Measurements from ENCODE around the gene SPINT1. TPM values are rescaled to one million over a fixed set of nuclear protein-coding genes. Genes with fewer than 3 reads are reported as not detected.

SPINT1 gene
- polyA plus RNA-seq, 1 experiment: 0.87 TPM

GRCh38 chr15:40906991-40907802, 63.3 kb downstream of the SPINT1 start:
- ChIA-PET POLR2A (no interaction called here), CTCF (interaction anchor here (1.0 to 8.0 kb wide), 12 partner anchors 8 to 278 kb away, joined by 3 to 202 read pairs (median 10); partner anchors contain the start of gene VPS18)
- Histone ChIP-seq H3K27me3 (ENCODE audit: control insufficient read depth, insufficient read depth, low read length) (no peaks in the 10 kb centered on the region), H3K4me3 (ENCODE audit: low read depth, low read length) (peak overlapping the region; percentile 48), H3K27ac (ENCODE audit: low read depth, low read length) (peak overlapping the region; percentile 94), H3K9me3 (ENCODE audit: control insufficient read depth, insufficient read depth, low read length) (no peaks in the 10 kb centered on the region; the same call in 1 of the 2 replicates)
- DNase-seq (ENCODE audit: low read depth, low spot score): no peak
- no peak for TF ChIP-seq CTCF (IDR thresholded peaks at IDR 0.05; ENCODE audit: low read depth, low read length)

Small RNA genes lying within 50 kb of the gene (small RNA-seq; reads per million reads assigned to genes)
- gene AC025166.1 (ENCODE audit: insufficient read length, low read depth): not detected

Other genes starting within 250 kb of the SPINT1 start
- gene KNL1, start 249.8 kb upstream of the SPINT1 start, polyA plus RNA-seq (2011; rRNA removed): 3.0 and 5.6 TPM in 2 replicates
- gene RAD51, start 148.9 kb upstream of the SPINT1 start, polyA plus RNA-seq (2011; rRNA removed): 5.1 and 6.0 TPM in 2 replicates
- 19.2 and 19.5 TPM in 2 replicates for gene RMDN3, start 88.8 kb upstream of the SPINT1 start, polyA plus RNA-seq (2011; rRNA removed)
- 4.2 and 4.7 TPM in 2 replicates for gene GCHFR, start 80.0 kb upstream of the SPINT1 start, polyA plus RNA-seq (2011; rRNA removed)
- gene C15orf62, start 74.1 kb upstream of the SPINT1 start, polyA plus RNA-seq (2011; rRNA removed): 0.05 TPM in 2 replicates
- gene ZFYVE19, start 37.0 kb upstream of the SPINT1 start, polyA plus RNA-seq (2011; rRNA removed): 15.6 and 20.3 TPM in 2 replicates
- 25.8 and 31.7 TPM in 2 replicates for gene DNAJC17, start 36.6 kb upstream of the SPINT1 start, polyA plus RNA-seq (2011; rRNA removed)
- gene PPP1R14D, start 15.3 kb upstream of the SPINT1 start, polyA plus RNA-seq (2011; rRNA removed): not detected in 2 replicates
- gene RHOV, start 30.2 kb downstream of the SPINT1 start, polyA plus RNA-seq (2011; rRNA removed): 0.04 and 0.10 TPM in 2 replicates
- 18.7 and 25.7 TPM in 2 replicates for gene VPS18, start 50.4 kb downstream of the SPINT1 start, polyA plus RNA-seq (2011; rRNA removed)
- gene DLL4, start 85.3 kb downstream of the SPINT1 start, polyA plus RNA-seq (2011; rRNA removed): 1.5 and 2.6 TPM in 2 replicates
- 106 and 154 TPM in 2 replicates for gene CHAC1, start 109.4 kb downstream of the SPINT1 start, polyA plus RNA-seq (2011; rRNA removed)